Measurements from ENCODE around the gene DOCK2. TPM values are rescaled to one million over a fixed set of nuclear protein-coding genes. Genes with fewer than 3 reads are reported as not detected.

The DOCK2 gene
- polyA plus RNA-seq, 1 experiment, result 1.6 TPM

DNA sequence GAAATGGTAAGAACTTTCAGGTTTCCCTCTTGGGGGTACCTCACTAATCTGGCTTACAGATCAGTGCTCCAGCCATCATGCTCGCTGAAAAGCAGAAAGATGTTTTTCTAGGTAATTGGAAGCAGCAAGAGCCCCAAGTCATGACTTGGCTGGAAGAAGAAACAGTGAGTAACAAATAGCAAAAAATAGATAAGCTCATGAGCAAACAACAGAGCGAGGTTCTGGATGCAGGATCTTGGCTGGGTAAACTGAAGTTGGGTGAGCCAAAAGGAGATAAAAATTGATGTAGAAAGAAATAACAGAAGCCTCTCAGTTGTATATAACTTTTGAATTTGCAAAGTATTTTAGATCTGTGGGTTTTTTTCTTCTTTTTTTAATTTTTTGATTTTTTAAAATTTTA, 233.1 kb downstream of the DOCK2 start:
- H3K9me3 ChIP-seq (ENCODE audit: control insufficient read depth, insufficient read depth, low read length), result no peaks in the 10 kb centered on the region
- CTCF ChIA-PET, result no interaction called here
- no peaks in the 10 kb centered on the region for H3K27me3 ChIP-seq (ENCODE audit: control insufficient read depth, insufficient read depth, low read length)
- DNase-seq (ENCODE audit: low read depth, low spot score), result no peak
- TF ChIP-seq, protein P1, sequence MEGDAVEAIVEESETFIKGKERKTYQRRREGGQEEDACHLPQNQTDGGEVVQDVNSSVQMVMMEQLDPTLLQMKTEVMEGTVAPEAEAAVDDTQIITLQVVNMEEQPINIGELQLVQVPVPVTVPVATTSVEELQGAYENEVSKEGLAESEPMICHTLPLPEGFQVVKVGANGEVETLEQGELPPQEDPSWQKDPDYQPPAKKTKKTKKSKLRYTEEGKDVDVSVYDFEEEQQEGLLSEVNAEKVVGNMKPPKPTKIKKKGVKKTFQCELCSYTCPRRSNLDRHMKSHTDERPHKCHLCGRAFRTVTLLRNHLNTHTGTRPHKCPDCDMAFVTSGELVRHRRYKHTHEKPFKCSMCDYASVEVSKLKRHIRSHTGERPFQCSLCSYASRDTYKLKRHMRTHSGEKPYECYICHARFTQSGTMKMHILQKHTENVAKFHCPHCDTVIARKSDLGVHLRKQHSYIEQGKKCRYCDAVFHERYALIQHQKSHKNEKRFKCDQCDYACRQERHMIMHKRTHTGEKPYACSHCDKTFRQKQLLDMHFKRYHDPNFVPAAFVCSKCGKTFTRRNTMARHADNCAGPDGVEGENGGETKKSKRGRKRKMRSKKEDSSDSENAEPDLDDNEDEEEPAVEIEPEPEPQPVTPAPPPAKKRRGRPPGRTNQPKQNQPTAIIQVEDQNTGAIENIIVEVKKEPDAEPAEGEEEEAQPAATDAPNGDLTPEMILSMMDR (IDR thresholded peaks at IDR 0.05; ENCODE audit: low read depth, low read length), result no peak
- POLR2A ChIA-PET, result no interaction called here
- no peak overlapping the region for H3K4me3 ChIP-seq (ENCODE audit: low read depth, low read length)
- H3K27ac ChIP-seq (ENCODE audit: low read depth, low read length), result no peak overlapping the region

DNA sequence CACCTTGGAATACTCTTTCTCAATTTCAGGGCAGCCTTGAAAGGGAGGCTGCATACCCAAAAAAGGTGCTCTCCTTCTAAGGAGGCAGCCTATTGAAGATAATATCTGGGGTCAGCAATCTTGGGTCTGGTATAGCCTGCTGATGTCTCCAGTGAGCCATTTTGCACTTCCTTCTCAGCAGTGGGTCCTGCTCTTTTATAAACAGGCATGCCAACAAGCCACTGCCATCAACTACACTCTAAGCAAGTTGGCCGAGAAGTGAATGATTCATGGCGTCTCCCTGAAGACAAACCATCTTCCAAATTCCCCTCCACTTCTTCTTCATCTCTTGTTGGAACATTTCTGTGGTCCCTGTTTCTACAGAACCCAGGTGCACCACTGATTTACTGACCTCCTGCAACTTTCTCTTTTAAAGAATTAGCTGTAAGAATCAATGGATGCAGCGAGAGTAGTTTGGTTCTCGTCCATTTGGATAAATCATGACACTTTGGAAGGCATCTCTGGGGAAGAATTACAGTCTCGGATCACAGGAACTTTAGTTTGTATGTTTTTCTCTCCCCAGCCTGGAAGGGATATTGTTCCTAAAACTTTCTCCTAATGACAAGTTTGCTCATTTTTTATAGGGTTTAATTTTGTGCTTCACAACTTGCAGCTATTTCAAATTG, 234.9 kb downstream of the DOCK2 start:
- POLR2A ChIA-PET, result interaction anchor here (0.6 kb wide), 1 partner anchor 99 kb away, joined by 4 read pairs; no protein-coding TSS in a partner anchor
- Histone ChIP-seq H3K4me3 (ENCODE audit: low read depth, low read length) (no peak overlapping the region), H3K27me3 (ENCODE audit: control insufficient read depth, insufficient read depth, low read length) (no peaks in the 10 kb centered on the region), H3K27ac (ENCODE audit: low read depth, low read length) (no peak overlapping the region), H3K9me3 (ENCODE audit: control insufficient read depth, insufficient read depth, low read length) (no peaks in the 10 kb centered on the region)
- no peak for DNase-seq (ENCODE audit: low read depth, low spot score)
- CTCF ChIA-PET, result no interaction called here
- TF ChIP-seq, protein P1 (IDR thresholded peaks at IDR 0.05; ENCODE audit: low read depth, low read length), result no peak

DNA sequence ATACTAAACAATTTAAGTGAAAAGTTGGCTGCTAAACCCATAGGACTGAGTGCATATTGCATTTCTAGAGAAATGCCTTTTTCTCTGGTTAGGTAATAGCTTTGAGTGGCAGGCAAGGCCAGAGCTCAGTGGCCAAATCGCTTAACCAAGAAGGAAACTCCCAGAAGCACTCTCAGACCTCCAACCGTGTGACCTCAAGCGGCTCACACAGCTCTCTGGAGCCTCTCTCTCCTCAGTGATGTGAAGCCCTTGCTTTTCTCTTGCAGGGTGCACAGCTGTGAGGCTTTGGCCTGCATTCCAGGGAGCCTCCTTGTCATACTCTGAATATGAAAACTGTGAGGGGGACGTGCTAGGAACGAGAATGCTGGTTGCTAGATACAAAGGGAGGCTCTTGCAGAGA, 236.6 kb downstream of the DOCK2 start:
- no peaks in the 10 kb centered on the region for H3K9me3 ChIP-seq (ENCODE audit: control insufficient read depth, insufficient read depth, low read length)
- DNase-seq (ENCODE audit: low read depth, low spot score), result no peak
- H3K27ac ChIP-seq (ENCODE audit: low read depth, low read length), result no peak overlapping the region
- no peak overlapping the region for H3K4me3 ChIP-seq (ENCODE audit: low read depth, low read length)
- ChIA-PET POLR2A (interaction anchor here (0.7 kb wide), 1 partner anchor 110 kb away, joined by 9 read pairs; no protein-coding TSS in a partner anchor), CTCF (interaction anchor here (1.4 to 1.7 kb wide), 2 partner anchors 10 to 107 kb away, joined by 5 to 12 read pairs; partner anchors contain the start of gene INSYN2B)
- no peaks in the 10 kb centered on the region for H3K27me3 ChIP-seq (ENCODE audit: control insufficient read depth, insufficient read depth, low read length)
- TF ChIP-seq, protein P1 (IDR thresholded peaks at IDR 0.05; ENCODE audit: low read depth, low read length), result no peak

DNA sequence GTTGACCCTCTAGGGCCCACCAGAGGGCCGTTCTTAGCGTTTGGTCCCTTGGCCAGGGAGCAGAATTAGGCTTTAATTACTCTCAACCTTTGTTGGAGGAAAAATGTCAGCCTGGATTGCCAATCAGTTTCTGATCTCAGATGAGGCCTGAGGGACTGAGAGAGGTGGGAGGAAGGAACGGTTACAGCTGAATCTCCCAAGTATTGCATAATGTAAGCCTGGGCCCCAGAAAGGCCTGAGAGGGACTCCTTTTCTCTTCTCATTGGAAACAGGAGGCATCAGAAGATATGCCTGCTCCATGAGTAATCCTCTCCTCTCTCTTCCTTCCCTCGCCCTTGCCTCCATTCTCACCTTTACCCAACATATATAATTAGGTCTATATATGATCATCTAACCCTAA, 237.5 kb downstream of the DOCK2 start:
- TF ChIP-seq, protein P1 (IDR thresholded peaks at IDR 0.05; ENCODE audit: low read depth, low read length), result no peak
- DNase-seq (ENCODE audit: low read depth, low spot score), result no peak
- Histone ChIP-seq H3K9me3 (ENCODE audit: control insufficient read depth, insufficient read depth, low read length) (no peaks in the 10 kb centered on the region), H3K27ac (ENCODE audit: low read depth, low read length) (no peak overlapping the region), H3K4me3 (ENCODE audit: low read depth, low read length) (no peak overlapping the region), H3K27me3 (ENCODE audit: control insufficient read depth, insufficient read depth, low read length) (no peaks in the 10 kb centered on the region)
- CTCF ChIA-PET, result interaction anchor here (1.1 kb wide), 1 partner anchor 106 kb away, joined by 7 read pairs; the partner anchor contains the start of gene INSYN2B
- POLR2A ChIA-PET, result no interaction called here

DNA sequence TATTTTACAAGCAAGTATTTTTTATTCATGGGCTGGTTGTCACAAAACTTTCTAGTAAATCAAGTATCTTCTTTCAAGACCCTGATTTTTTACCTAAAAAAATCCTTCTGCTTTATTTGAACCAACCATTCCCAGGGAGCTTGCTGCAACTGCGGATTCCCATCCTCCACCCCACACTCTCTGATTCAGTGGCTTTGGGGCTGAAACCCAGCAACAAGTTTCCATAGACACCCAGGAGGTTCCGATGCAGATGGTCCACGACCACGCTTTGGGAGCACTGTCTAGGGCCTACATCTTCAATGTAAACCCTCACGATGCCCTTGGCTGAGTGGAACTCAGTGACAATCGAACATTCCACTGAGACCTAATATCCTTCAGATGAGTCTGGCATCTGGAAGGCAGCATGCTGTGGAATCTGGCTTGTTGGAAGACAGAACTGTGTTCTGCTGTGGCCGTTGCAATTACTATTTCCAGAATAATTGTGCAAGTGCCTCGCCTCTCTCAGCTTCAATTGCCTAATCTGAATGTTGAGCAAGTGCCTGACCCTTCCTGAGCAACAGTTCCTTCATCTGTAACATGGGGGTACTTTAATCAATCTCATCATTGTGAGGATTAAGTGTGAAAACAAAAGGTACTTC, 238.1 kb downstream of the DOCK2 start:
- no peak for DNase-seq (ENCODE audit: low read depth, low spot score)
- no peaks in the 10 kb centered on the region for H3K27me3 ChIP-seq (ENCODE audit: control insufficient read depth, insufficient read depth, low read length)
- TF ChIP-seq, protein P1 (IDR thresholded peaks at IDR 0.05; ENCODE audit: low read depth, low read length), result no peak
- CTCF ChIA-PET, result interaction anchor here (1.1 to 2.3 kb wide), 2 partner anchors 105 to 173 kb away, joined by 7 to 8 read pairs; partner anchors contain the start of gene INSYN2B
- POLR2A ChIA-PET, result interaction anchor here (0.5 kb wide), 1 partner anchor 96 kb away, joined by 5 read pairs; no protein-coding TSS in a partner anchor
- no peak overlapping the region for H3K27ac ChIP-seq (ENCODE audit: low read depth, low read length)
- no peaks in the 10 kb centered on the region for H3K9me3 ChIP-seq (ENCODE audit: control insufficient read depth, insufficient read depth, low read length)
- H3K4me3 ChIP-seq (ENCODE audit: low read depth, low read length), result no peak overlapping the region

All from AG04450 (cell line).